Mesenchymal stem cell (in vitro differentiated cells and primary cell): Measurements from ENCODE around the gene EPM2A.

Experiments
- DNase-seq: peaks from one replicate; pipeline ENCODE4 v3.0.0-alpha.2; 2013
- H2AFZ ChIP-seq: one replicate; pipeline ENCODE4 v1.6.1; 2013; ENCODE audit warnings: low read depth, mild to moderate bottlenecking, control low read depth, inconsistent platforms, low read length, moderate library complexity
- H2AK5ac ChIP-seq: 2 replicates; pipeline ENCODE4 v1.6.1; 2013; ENCODE audit warnings: low read length, moderate library complexity, mild to moderate bottlenecking, inconsistent platforms; ENCODE audit not compliant: severe bottlenecking
- H2BK120ac ChIP-seq: one replicate; pipeline ENCODE4 v1.6.1; 2013; ENCODE audit warnings: low read depth, mild to moderate bottlenecking, inconsistent platforms, low read length, moderate library complexity
- H2BK12ac ChIP-seq, 2 experiments: one replicate each; pipeline ENCODE4 v1.6.1; 2013; ENCODE audit warnings: inconsistent platforms in 2 of 2, low read length in 2 of 2, mild to moderate bottlenecking in 2 of 2, moderate library complexity in 2 of 2, control low read depth in 1 of 2
- H2BK15ac ChIP-seq: one replicate; pipeline ENCODE4 v1.6.1; 2013; ENCODE audit warnings: mild to moderate bottlenecking, low read depth, inconsistent platforms; ENCODE audit not compliant: poor library complexity, severe bottlenecking
- H2BK5ac ChIP-seq: 2 replicates; pipeline ENCODE4 v1.6.1; 2013; ENCODE audit warnings: low read depth, mild to moderate bottlenecking, low read length, control low read depth, inconsistent platforms; ENCODE audit not compliant: poor library complexity, severe bottlenecking
- H3K14ac ChIP-seq, 2 experiments: one replicate each; pipeline ENCODE4 v1.6.1; 2013; ENCODE audit warnings: inconsistent platforms in 2 of 2, low read length in 2 of 2, control low read depth in 1 of 2, mild to moderate bottlenecking in 1 of 2, moderate library complexity in 1 of 2
- H3K18ac ChIP-seq, 2 experiments: one replicate each; pipeline ENCODE4 v1.6.1; 2013; ENCODE audit warnings: inconsistent platforms in 2 of 2, low read length in 2 of 2, control low read depth in 1 of 2, low read depth in 1 of 2, mild to moderate bottlenecking in 1 of 2
- H3K23ac ChIP-seq, 2 experiments: one replicate each; pipeline ENCODE4 v1.6.1; 2013; ENCODE audit warnings: inconsistent platforms in 2 of 2, low read length in 2 of 2, mild to moderate bottlenecking in 2 of 2, moderate library complexity in 2 of 2, control low read depth in 1 of 2
- H3K27ac ChIP-seq: 2 replicates; pipeline ENCODE4 v1.5.1; 2013; ENCODE audit warnings: mild to moderate bottlenecking, moderate library complexity, low read length, control low read depth, inconsistent platforms; ENCODE audit not compliant: poor library complexity, severe bottlenecking
- H3K27me3 ChIP-seq, 2 experiments: 2 replicates each; pipeline versions ENCODE4 v1.6.1 to v1.7.0; 2013; ENCODE audit warnings: low read length in 2 of 2, mild to moderate bottlenecking in 2 of 2, moderate library complexity in 2 of 2, control low read depth in 1 of 2, inconsistent platforms in 1 of 2; ENCODE audit not compliant: control insufficient read depth in 1 of 2, insufficient read depth in 1 of 2
- H3K36me3 ChIP-seq, 2 experiments: 2 replicates each; pipeline versions ENCODE4 v1.6.1 to v1.7.0; 2013; ENCODE audit warnings: low read length in 2 of 2, control low read depth in 1 of 2, inconsistent platforms in 1 of 2, low read depth in 1 of 2, mild to moderate bottlenecking in 1 of 2; ENCODE audit not compliant: insufficient read depth in 2 of 2, control insufficient read depth in 1 of 2
- H3K4ac ChIP-seq, 2 experiments: one replicate each; pipeline ENCODE4 v1.6.1; 2013; ENCODE audit warnings: inconsistent platforms in 2 of 2, low read length in 2 of 2, mild to moderate bottlenecking in 2 of 2, moderate library complexity in 2 of 2, control low read depth in 1 of 2, low read depth in 1 of 2
- H3K4me1 ChIP-seq: 2 replicates; pipeline ENCODE4 v1.6.1; 2013; ENCODE audit warnings: low read depth, low read length, control low read depth; ENCODE audit not compliant: control insufficient read depth, insufficient read depth
- H3K4me2 ChIP-seq: 2 replicates; pipeline ENCODE4 v1.6.1; 2013; ENCODE audit warnings: low read length, mild to moderate bottlenecking, inconsistent platforms; ENCODE audit not compliant: poor library complexity, severe bottlenecking
- H3K4me3 ChIP-seq, 2 experiments: 2 replicates each; pipeline versions ENCODE4 v1.5.1 to v1.7.0; 2013; ENCODE audit warnings: low read length in 2 of 2, mild to moderate bottlenecking in 2 of 2, control low read depth in 1 of 2, low read depth in 1 of 2; ENCODE audit not compliant: insufficient read depth in 1 of 2
- H3K79me1 ChIP-seq: replicated peaks from 2 replicates; pipeline ENCODE4 v1.6.1; 2013; ENCODE audit warnings: mild to moderate bottlenecking, control low read depth, low read length, inconsistent platforms; ENCODE audit not compliant: poor library complexity, severe bottlenecking
- H3K9ac ChIP-seq: 2 replicates; pipeline ENCODE4 v1.7.0; 2013; ENCODE audit warnings: mild to moderate bottlenecking, low read length, moderate library complexity
- H3K9me3 ChIP-seq: 2 replicates; pipeline ENCODE4 v1.7.0; 2013; ENCODE audit warnings: mild to moderate bottlenecking, low read length; ENCODE audit not compliant: control insufficient read depth
- H4K8ac ChIP-seq: one replicate; pipeline ENCODE4 v1.6.1; 2013; ENCODE audit warnings: inconsistent platforms, mild to moderate bottlenecking, low read length, moderate library complexity
- H4K91ac ChIP-seq: one replicate; pipeline ENCODE4 v1.6.1; 2013; ENCODE audit warnings: mild to moderate bottlenecking, low read length, inconsistent platforms
- WGBS: methylation state at CpG from one replicate; pipeline ENCODE4 v1.1.7; 2013; ENCODE audit warnings: mixed read lengths; 5-methylcytosine and 5-hydroxymethylcytosine counted together

Gene EPM2A

GRCh38 chr6:145733810-145734209 is 1.5 kb downstream of the EPM2A start:
- H2BK120ac ChIP-seq, result no peak overlapping the region
- H2BK15ac ChIP-seq, result no peak overlapping the region
- DNase-seq, result peak; percentile 24
- peaks cover 1% of the 10 kb centered on the region for H3K4me1 ChIP-seq
- no peak overlapping the region for H3K27ac ChIP-seq
- peak overlapping the region in 1 of 2 experiments; percentile 86 for H3K4me3 ChIP-seq
- no peak overlapping the region for H4K91ac ChIP-seq
- no peak overlapping the region for H3K14ac ChIP-seq
- H2BK5ac ChIP-seq, result no peak overlapping the region
- H3K36me3 ChIP-seq, result no peaks in the 10 kb centered on the region
- H3K23ac ChIP-seq, result no peak overlapping the region
- peak overlapping the region; percentile 98 for H3K9ac ChIP-seq
- peaks cover 7% of the 10 kb centered on the region for H3K9me3 ChIP-seq
- H3K79me1 ChIP-seq, result peaks cover 4% of the 10 kb centered on the region
- no peak overlapping the region for H2AFZ ChIP-seq
- no peak overlapping the region for H3K4me2 ChIP-seq
- H3K18ac ChIP-seq, result no peak overlapping the region
- H3K27me3 ChIP-seq, result no peaks in the 10 kb centered on the region
- H2AK5ac ChIP-seq, result no peak overlapping the region
- H3K4ac ChIP-seq, result no peak overlapping the region
- H4K8ac ChIP-seq, result no peak overlapping the region
- no peak overlapping the region for H2BK12ac ChIP-seq
- 50% methylated on average over 2 of the region's 4 CpGs for WGBS

DNA sequence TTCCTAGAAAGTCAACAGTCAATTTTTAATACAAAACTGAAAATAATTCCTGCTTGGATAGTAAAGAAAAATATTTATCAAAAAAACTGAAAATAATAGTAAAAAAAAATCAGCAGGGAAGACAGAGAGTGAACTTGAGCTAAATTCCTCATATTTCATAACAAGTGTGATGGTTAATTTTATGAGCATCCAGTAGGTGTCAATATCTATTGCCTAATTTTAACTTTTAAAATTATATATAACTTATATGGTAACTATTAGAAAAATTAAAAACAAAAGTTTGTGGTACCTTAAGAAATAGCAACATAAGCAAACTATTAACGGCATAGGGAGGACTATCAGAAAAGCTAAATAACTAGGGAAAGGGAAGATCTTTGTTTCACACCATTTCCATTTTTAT is 2.1 kb downstream of the EPM2A start:
- Histone ChIP-seq H3K27me3 (no peaks in the 10 kb centered on the region), H3K4me2 (no peak overlapping the region), H2AK5ac (no peak overlapping the region), H2BK5ac (no peak overlapping the region), H3K14ac (no peak overlapping the region), H3K9me3 (peaks cover 10% of the 10 kb centered on the region), H3K27ac (no peak overlapping the region), H2BK120ac (no peak overlapping the region), H3K4me3 (no peak overlapping the region), H3K4me1 (peaks cover 1% of the 10 kb centered on the region), H3K18ac (no peak overlapping the region), H2BK15ac (no peak overlapping the region), H2BK12ac (no peak overlapping the region), H3K79me1 (peaks cover 4% of the 10 kb centered on the region), H3K4ac (no peak overlapping the region), H4K91ac (no peak overlapping the region), H3K9ac (no peak overlapping the region), H3K23ac (no peak overlapping the region), H2AFZ (no peak overlapping the region), H4K8ac (no peak overlapping the region), H3K36me3 (no peaks in the 10 kb centered on the region)
- DNase-seq, result no peak
- no CpG with 5 or more reads among the region's 1 CpG for WGBS

DNA sequence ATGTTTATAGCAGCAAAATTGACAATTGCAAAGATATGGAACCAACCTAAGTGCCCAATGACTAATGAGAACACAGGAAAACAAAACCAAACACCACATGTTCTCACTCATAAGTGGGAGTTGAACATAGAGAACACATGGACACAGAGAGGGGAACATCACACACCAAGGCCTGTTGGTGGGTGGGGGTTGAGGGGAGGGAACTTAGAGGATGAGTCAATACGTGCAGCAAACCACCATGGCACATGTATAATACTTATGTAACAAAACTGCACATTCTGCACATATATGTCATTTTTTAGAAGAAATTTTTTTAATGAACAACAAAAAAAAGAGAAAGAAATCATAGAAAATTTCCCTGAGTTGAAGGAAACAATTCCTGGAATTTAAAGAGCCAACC is 3.9 kb downstream of the EPM2A start:
- H2BK15ac ChIP-seq, result no peak overlapping the region
- H3K36me3 ChIP-seq, result no peaks in the 10 kb centered on the region
- no peak overlapping the region for H4K8ac ChIP-seq
- H2AK5ac ChIP-seq, result no peak overlapping the region
- WGBS, result no CpG with 5 or more reads among the region's 1 CpG
- DNase-seq, result no peak
- no peak overlapping the region for H2AFZ ChIP-seq
- H3K4ac ChIP-seq, result no peak overlapping the region
- H3K9ac ChIP-seq, result no peak overlapping the region
- H2BK12ac ChIP-seq, result no peak overlapping the region
- H4K91ac ChIP-seq, result no peak overlapping the region
- no peak overlapping the region for H3K4me3 ChIP-seq
- H3K4me1 ChIP-seq, result peaks cover 1% of the 10 kb centered on the region
- H3K18ac ChIP-seq, result no peak overlapping the region
- H3K27me3 ChIP-seq, result no peaks in the 10 kb centered on the region
- no peak overlapping the region for H2BK120ac ChIP-seq
- no peak overlapping the region for H3K23ac ChIP-seq
- H3K79me1 ChIP-seq, result peaks cover 4% of the 10 kb centered on the region
- no peak overlapping the region for H3K4me2 ChIP-seq
- H3K14ac ChIP-seq, result no peak overlapping the region
- H3K27ac ChIP-seq, result no peak overlapping the region
- H2BK5ac ChIP-seq, result no peak overlapping the region
- peaks cover 10% of the 10 kb centered on the region for H3K9me3 ChIP-seq

GRCh38 chr6:145729887-145730286 is 5.4 kb downstream of the EPM2A start:
- Histone ChIP-seq H3K27ac (no peak overlapping the region), H3K4me1 (peaks cover 1% of the 10 kb centered on the region), H3K79me1 (peaks cover 4% of the 10 kb centered on the region), H4K8ac (no peak overlapping the region), H2BK120ac (no peak overlapping the region), H3K27me3 (no peaks in the 10 kb centered on the region), H3K9me3 (peaks cover 10% of the 10 kb centered on the region), H3K4ac (no peak overlapping the region), H3K4me2 (no peak overlapping the region), H3K14ac (no peak overlapping the region), H4K91ac (no peak overlapping the region), H2AFZ (no peak overlapping the region), H3K18ac (no peak overlapping the region), H3K9ac (no peak overlapping the region), H2BK5ac (no peak overlapping the region), H3K36me3 (no peaks in the 10 kb centered on the region), H2BK15ac (no peak overlapping the region), H3K4me3 (no peak overlapping the region), H2BK12ac (no peak overlapping the region), H3K23ac (no peak overlapping the region), H2AK5ac (no peak overlapping the region)
- DNase-seq, result no peak
- whole genome bisulfite sequencing, result 88% methylated on average over 2 of the region's 2 CpGs
